PC-3 (cell line): ENCODE results near the gene EIF4E2.

Experiments
- EZH2phosphoT487 ChIP-seq: fragments of 300-600 bp; sonication (generic); IDR thresholded peaks from 2 replicates; pipeline ENCODE4 v1.6.1; 2018; ENCODE audit warnings: mild to moderate bottlenecking, antibody characterized with exemption, low read length, borderline replicate concordance
- TF ChIP-seq, protein P1 (sequence below): fragments of 300-600 bp; sonication (generic); conservative IDR thresholded peaks from 2 replicates; pipeline ENCODE4 v1.5.1; 2017; ENCODE audit warnings: antibody characterized with exemption, low read depth, mild to moderate bottlenecking, low read length

- TF ChIP-seq, protein P1, sequence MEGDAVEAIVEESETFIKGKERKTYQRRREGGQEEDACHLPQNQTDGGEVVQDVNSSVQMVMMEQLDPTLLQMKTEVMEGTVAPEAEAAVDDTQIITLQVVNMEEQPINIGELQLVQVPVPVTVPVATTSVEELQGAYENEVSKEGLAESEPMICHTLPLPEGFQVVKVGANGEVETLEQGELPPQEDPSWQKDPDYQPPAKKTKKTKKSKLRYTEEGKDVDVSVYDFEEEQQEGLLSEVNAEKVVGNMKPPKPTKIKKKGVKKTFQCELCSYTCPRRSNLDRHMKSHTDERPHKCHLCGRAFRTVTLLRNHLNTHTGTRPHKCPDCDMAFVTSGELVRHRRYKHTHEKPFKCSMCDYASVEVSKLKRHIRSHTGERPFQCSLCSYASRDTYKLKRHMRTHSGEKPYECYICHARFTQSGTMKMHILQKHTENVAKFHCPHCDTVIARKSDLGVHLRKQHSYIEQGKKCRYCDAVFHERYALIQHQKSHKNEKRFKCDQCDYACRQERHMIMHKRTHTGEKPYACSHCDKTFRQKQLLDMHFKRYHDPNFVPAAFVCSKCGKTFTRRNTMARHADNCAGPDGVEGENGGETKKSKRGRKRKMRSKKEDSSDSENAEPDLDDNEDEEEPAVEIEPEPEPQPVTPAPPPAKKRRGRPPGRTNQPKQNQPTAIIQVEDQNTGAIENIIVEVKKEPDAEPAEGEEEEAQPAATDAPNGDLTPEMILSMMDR, result no peak
- TF ChIP-seq EZH2phosphoT487, result no peak
Observed at GRCh38 chr2:232573042-232573441, 22.6 kb downstream of the EIF4E2 start.
